C4-2B (cell line): ENCODE measurements around the gene PLS1.

Experiments used
- ZFX ChIP-seq: fragments of 450-650 bp; IDR thresholded peaks from 2 replicates; pipeline ENCODE4 v1.6.1; 2017
- TF ChIP-seq, protein P1 (sequence below): fragments of 450-650 bp; conservative IDR thresholded peaks from 2 replicates; pipeline ENCODE4 v1.5.1; 2017; ENCODE audit warnings: mild to moderate bottlenecking

DNA sequence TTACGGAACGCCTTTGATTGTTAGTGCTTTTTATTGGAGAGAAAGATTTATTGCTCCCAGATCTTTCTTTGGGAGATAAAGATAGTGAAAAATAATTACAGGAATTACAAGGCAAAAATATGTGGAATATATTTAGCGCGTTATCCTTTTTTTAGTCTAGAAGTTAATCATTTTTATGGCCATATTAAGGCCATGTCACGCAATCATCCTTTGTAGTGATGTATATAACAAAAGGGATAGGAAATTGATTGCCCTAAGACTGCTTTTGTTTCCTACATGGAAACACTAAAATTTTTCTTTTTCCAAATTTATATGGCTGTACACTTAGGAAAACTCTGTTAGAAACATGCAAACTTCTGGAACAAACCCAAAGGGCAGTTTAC is 129.2 kb downstream of the PLS1 start:
- TF ChIP-seq, protein P1, sequence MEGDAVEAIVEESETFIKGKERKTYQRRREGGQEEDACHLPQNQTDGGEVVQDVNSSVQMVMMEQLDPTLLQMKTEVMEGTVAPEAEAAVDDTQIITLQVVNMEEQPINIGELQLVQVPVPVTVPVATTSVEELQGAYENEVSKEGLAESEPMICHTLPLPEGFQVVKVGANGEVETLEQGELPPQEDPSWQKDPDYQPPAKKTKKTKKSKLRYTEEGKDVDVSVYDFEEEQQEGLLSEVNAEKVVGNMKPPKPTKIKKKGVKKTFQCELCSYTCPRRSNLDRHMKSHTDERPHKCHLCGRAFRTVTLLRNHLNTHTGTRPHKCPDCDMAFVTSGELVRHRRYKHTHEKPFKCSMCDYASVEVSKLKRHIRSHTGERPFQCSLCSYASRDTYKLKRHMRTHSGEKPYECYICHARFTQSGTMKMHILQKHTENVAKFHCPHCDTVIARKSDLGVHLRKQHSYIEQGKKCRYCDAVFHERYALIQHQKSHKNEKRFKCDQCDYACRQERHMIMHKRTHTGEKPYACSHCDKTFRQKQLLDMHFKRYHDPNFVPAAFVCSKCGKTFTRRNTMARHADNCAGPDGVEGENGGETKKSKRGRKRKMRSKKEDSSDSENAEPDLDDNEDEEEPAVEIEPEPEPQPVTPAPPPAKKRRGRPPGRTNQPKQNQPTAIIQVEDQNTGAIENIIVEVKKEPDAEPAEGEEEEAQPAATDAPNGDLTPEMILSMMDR = no peak
- TF ChIP-seq ZFX = no peak
